Progenitor cell of endocrine pancreas (in vitro differentiated cells): ENCODE measurements around the gene MAD1L1. TPM values are rescaled to one million over a fixed set of nuclear protein-coding genes. Genes with fewer than 3 reads are reported as not detected.

ENCODE experiments used
- DNase-seq: peaks from one replicate; pipeline ENCODE4 v3.0.0; 2021; ENCODE audit warnings: low spot score; ENCODE audit not compliant: unreplicated experiment
- H3K27ac Mint-ChIP-seq: 2 replicates; pipeline ENCODE4 v1.8.0; 2021; ENCODE audit warnings: mild to moderate bottlenecking, moderate library complexity, mixed read lengths
- H3K27me3 Mint-ChIP-seq: 2 replicates; pipeline ENCODE4 v1.8.0; 2021; ENCODE audit warnings: mixed read lengths
- H3K36me3 Mint-ChIP-seq: 2 replicates; pipeline ENCODE4 v1.8.0; 2022; ENCODE audit warnings: mixed read lengths; ENCODE audit not compliant: insufficient read depth
- H3K4me1 Mint-ChIP-seq: 2 replicates; pipeline ENCODE4 v1.8.0; 2021; ENCODE audit warnings: low read depth, mixed read lengths
- H3K4me3 Mint-ChIP-seq: 2 replicates; pipeline ENCODE4 v1.8.0; 2021; ENCODE audit warnings: low read depth, mild to moderate bottlenecking, moderate library complexity, mixed read lengths
- H3K9me3 Mint-ChIP-seq: 2 replicates; pipeline ENCODE4 v1.8.0; 2021; ENCODE audit warnings: low read depth, mixed read lengths
- CTCF ChIP-seq: fragments of 200-600 bp; sonication (generic); IDR thresholded peaks from one replicate; pipeline ENCODE4 v1.5.0; 2021; ENCODE audit warnings: antibody characterized with exemption, mild to moderate bottlenecking; ENCODE audit not compliant: unreplicated experiment
- total RNA-seq: library from RNA; stranded (reverse); gene quantifications from 2 replicates; pipeline ENCODE4 v1.2.1, GENCODE V29; 2021

The MAD1L1 gene
- total RNA-seq, 1 donor from 2014 or later: 49.8 TPM

GRCh38 chr7:2247141-2247995 lies 14.6 kb upstream of the MAD1L1 start:
- no peak overlapping the region for H3K4me3 Mint-ChIP-seq

GRCh38 chr7:2245883-2246675 lies 13.3 kb upstream of the MAD1L1 start:
- no peak overlapping the region for H3K4me3 Mint-ChIP-seq
- H3K9me3 Mint-ChIP-seq: no peaks in the 10 kb centered on the region
- no peak overlapping the region for H3K27ac Mint-ChIP-seq
- no peaks in the 10 kb centered on the region for H3K27me3 Mint-ChIP-seq
- no peaks in the 10 kb centered on the region for H3K36me3 Mint-ChIP-seq
- no peak for TF ChIP-seq CTCF
- no peak for DNase-seq
- H3K4me1 Mint-ChIP-seq: peaks cover 6% of the 10 kb centered on the region

More at GRCh38 chr7:2247141-2247995, 14.6 kb upstream of the MAD1L1 start:
- H3K4me1 Mint-ChIP-seq: peaks cover 4% of the 10 kb centered on the region
- peak; percentile 67 for TF ChIP-seq CTCF
- no peaks in the 10 kb centered on the region for H3K9me3 Mint-ChIP-seq
- no peaks in the 10 kb centered on the region for H3K27me3 Mint-ChIP-seq
- H3K36me3 Mint-ChIP-seq: no peaks in the 10 kb centered on the region
- DNase-seq: peak; percentile 37
- H3K27ac Mint-ChIP-seq: no peak overlapping the region

DNA sequence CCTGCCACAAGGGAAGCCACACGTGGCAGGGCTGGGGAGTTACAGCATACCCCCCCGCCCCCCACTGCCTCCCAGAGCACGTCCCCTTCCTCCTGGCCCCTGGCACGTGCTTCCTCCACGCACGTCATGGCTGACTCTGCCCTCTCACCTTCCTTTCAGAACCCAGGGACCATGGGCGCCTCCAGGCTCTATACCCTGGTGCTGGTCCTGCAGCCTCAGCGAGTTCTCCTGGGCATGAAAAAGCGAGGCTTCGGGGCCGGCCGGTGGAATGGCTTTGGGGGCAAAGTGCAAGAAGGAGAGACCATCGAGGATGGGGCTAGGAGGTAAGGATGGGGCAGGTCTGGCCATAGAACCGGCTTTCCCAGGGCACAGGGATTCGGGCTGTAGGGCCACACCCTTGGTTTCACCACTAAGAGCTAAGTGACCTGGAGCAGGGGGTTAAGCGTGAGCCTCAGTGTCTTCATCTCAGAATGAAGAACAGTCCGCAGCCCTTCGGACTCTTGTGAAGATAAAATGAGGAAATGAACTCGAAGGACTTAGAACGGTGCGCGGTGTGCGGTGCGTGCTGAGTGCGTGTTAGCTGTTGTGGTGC lies 11.8 kb upstream of the MAD1L1 start:
- TF ChIP-seq CTCF: no peak
- Mint-ChIP-seq H3K4me1 (peaks cover 6% of the 10 kb centered on the region), H3K4me3 (no peak overlapping the region), H3K36me3 (no peaks in the 10 kb centered on the region), H3K27me3 (no peaks in the 10 kb centered on the region), H3K9me3 (no peaks in the 10 kb centered on the region), H3K27ac (no peak overlapping the region)
- no peak for DNase-seq

GRCh38 chr7:2243458-2243857 lies 10.7 kb upstream of the MAD1L1 start:
- DNase-seq: no peak
- H3K27ac Mint-ChIP-seq: no peak overlapping the region
- peaks cover 6% of the 10 kb centered on the region for H3K4me1 Mint-ChIP-seq
- no peak for TF ChIP-seq CTCF
- peak overlapping the region; percentile 88 for H3K4me3 Mint-ChIP-seq
- no peaks in the 10 kb centered on the region for H3K36me3 Mint-ChIP-seq
- H3K9me3 Mint-ChIP-seq: no peaks in the 10 kb centered on the region
- no peaks in the 10 kb centered on the region for H3K27me3 Mint-ChIP-seq
